Activated CD4-positive, alpha-beta T cell treated with anti-CD3 and anti-CD28 coated beads for 36 hours (primary cell): ENCODE measurements around the gene FBXO30. TPM values are rescaled to one million over a fixed set of nuclear protein-coding genes. Genes with fewer than 3 reads are reported as not detected.

ENCODE experiments used
- ATAC-seq: fragments of 200-7000 bp; cut with Tn5 transposase; one replicate; pipeline ENCODE4 v1.10.0; 2021; ENCODE audit warnings: mild to moderate bottlenecking, moderate library complexity
- CTCF ChIA-PET: fragments of 350-600 bp; sonication (Branson Sonifier 250); formaldehyde crosslinking; loops from one replicate; lab custom pipeline; 2021; ENCODE audit warnings: antibody characterized with exemption; lab: Charles Lee
- POLR2A ChIA-PET: fragments of 350-600 bp; sonication (Branson Sonifier 250); formaldehyde crosslinking; loops from one replicate; lab custom pipeline; 2021; ENCODE audit warnings: antibody characterized with exemption, inconsistent platforms; lab: Charles Lee
- DNase-seq: peaks from one replicate; pipeline ENCODE4 v3.0.0-alpha.2; 2020
- H3K27ac Mint-ChIP-seq: one replicate; pipeline ENCODE4 v1.8.0; 2021; ENCODE audit warnings: mixed read lengths
- H3K27me3 Mint-ChIP-seq: one replicate; pipeline ENCODE4 v1.8.0; 2021; ENCODE audit warnings: mixed read lengths
- H3K36me3 Mint-ChIP-seq: one replicate; pipeline ENCODE4 v1.8.0; 2021; ENCODE audit warnings: low read depth, mixed read lengths
- H3K4me1 Mint-ChIP-seq: one replicate; pipeline ENCODE4 v1.8.0; 2021; ENCODE audit warnings: mixed read lengths
- H3K4me3 Mint-ChIP-seq: one replicate; pipeline ENCODE4 v1.8.0; 2021; ENCODE audit warnings: mild to moderate bottlenecking, moderate library complexity, mixed read lengths
- H3K9me3 Mint-ChIP-seq: one replicate; pipeline ENCODE4 v1.8.0; 2021; ENCODE audit warnings: low read depth, mixed read lengths
- intact Hi-C, 2 experiments: fragments of 100-400 bp; cut with DNase I in 1 of 2; cut with micrococcal nuclease in 1 of 2; formaldehyde crosslinking; loops; one replicate each; pipeline versions ENCODE4 v1.14.2 to v1.15.1; 2022 to 2024; cut with DNase I, micrococcal nuclease
- total RNA-seq, 2 experiments: library from RNA; stranded (reverse); gene quantifications; one replicate each; pipeline ENCODE4 v1.2.3, GENCODE V29; 2021

The FBXO30 gene
- total RNA-seq, 2 experiments from 2014 or later, result 2.3 to 2.8 TPM

DNA sequence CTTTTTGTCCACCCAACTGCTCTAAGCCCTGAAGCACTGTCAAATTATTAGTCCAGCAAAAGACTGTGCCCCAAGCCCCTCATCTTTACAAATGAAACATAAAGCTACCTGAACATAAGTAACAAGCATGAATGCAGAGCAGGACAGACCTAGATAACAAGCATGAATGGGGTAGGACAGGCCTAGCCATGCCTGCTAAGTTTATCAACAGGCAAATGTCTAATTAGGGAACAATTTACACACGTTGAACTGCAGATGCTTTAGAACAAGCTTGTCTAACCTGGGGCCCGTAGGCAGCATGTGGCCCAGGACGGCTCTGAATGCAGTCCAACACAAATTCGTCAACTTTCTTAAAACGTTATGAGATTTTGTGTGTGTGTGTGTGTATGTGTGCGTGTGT, 13.6 kb downstream of the FBXO30 start:
- H3K4me1 Mint-ChIP-seq, result no peaks in the 10 kb centered on the region
- POLR2A ChIA-PET, result no interaction called here
- intact Hi-C loops, result no loop called here
- no peak overlapping the region for H3K27ac Mint-ChIP-seq
- DNase-seq (no peak), ATAC-seq (no peak)
- no peaks in the 10 kb centered on the region for H3K27me3 Mint-ChIP-seq
- CTCF ChIA-PET, result no interaction called here
- H3K4me3 Mint-ChIP-seq, result no peak overlapping the region
- H3K36me3 Mint-ChIP-seq, result peaks cover 40% of the 10 kb centered on the region
- no peaks in the 10 kb centered on the region for H3K9me3 Mint-ChIP-seq

DNA sequence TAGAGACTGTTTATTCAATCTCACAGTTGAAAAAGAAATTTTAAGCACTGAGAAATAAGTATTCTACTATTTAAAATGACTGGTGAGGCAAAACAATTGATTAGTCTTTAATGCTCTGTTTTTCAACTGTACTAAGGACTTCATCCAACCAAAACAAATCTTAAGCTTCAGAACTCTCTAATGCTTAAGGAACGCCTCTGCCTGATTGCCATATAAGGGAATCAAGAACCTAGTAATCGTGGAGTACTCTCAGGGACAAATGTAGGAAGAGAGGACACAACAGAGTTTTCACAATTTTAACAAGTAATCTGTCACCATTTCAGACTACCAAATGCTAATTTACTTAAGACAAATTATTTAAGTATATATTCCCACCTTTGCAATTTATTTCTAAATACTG, 16.1 kb downstream of the FBXO30 start:
- CTCF ChIA-PET, result no interaction called here
- no peak overlapping the region for H3K4me3 Mint-ChIP-seq
- ATAC-seq (no peak), DNase-seq (no peak)
- no peaks in the 10 kb centered on the region for H3K9me3 Mint-ChIP-seq
- no peaks in the 10 kb centered on the region for H3K27me3 Mint-ChIP-seq
- H3K27ac Mint-ChIP-seq, result no peak overlapping the region
- POLR2A ChIA-PET, result no interaction called here
- no peaks in the 10 kb centered on the region for H3K4me1 Mint-ChIP-seq
- H3K36me3 Mint-ChIP-seq, result peaks cover 20% of the 10 kb centered on the region
- intact Hi-C loops, result no loop called here

DNA sequence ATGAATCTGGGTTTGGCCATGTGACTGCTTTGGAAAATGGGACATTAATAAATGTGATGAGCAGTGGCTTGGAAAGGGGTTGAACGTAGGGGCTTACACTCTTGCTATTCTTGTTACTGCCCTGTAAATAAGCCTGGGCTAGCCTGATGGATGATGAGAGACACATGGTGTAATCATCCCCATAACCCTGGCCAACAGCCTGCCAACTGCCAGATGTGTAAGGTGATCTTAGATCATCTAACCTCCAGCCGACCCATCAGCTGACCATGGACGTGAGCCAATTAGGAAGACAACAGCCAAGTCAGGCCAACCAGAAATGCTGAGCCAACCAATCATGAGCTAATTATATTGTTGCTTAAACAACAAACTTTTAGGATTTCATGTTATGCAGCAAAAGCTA, 25.2 kb downstream of the FBXO30 start:
- H3K36me3 Mint-ChIP-seq, result peaks cover 25% of the 10 kb centered on the region
- ATAC-seq, result no peak
- H3K9me3 Mint-ChIP-seq, result peaks cover 18% of the 10 kb centered on the region
- intact Hi-C loops, result no loop called here
- no peak overlapping the region for H3K27ac Mint-ChIP-seq
- H3K4me1 Mint-ChIP-seq, result no peaks in the 10 kb centered on the region
- ChIA-PET CTCF (no interaction called here), POLR2A (no interaction called here)
- no peak overlapping the region for H3K4me3 Mint-ChIP-seq
- no peaks in the 10 kb centered on the region for H3K27me3 Mint-ChIP-seq
- no peak for DNase-seq

DNA sequence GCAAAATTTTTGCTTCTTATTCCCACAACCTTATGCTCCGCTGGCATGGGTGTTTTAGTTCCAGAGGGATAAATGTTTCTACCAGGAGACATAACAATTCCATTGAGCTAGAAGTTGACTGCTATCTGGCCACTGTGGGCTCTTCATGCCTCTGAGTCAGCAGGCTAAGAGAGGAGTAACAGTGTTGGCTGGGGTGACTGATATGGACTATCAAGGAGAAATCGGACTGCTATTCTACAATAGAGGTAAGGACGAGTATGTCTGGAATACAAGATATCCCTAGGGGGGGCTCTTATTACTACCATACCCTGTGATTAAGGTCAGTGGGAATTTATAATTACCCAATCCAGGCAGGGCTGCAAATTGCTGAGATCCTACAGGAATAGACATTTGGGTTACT, 26.9 kb downstream of the FBXO30 start:
- no peaks in the 10 kb centered on the region for H3K4me1 Mint-ChIP-seq
- intact Hi-C loops, result no loop called here
- ATAC-seq, result no peak
- DNase-seq, result no peak
- ChIA-PET CTCF (no interaction called here), POLR2A (no interaction called here)
- no peaks in the 10 kb centered on the region for H3K27me3 Mint-ChIP-seq
- H3K27ac Mint-ChIP-seq, result no peak overlapping the region
- peaks cover 21% of the 10 kb centered on the region for H3K36me3 Mint-ChIP-seq
- peaks cover 18% of the 10 kb centered on the region for H3K9me3 Mint-ChIP-seq
- no peak overlapping the region for H3K4me3 Mint-ChIP-seq

DNA sequence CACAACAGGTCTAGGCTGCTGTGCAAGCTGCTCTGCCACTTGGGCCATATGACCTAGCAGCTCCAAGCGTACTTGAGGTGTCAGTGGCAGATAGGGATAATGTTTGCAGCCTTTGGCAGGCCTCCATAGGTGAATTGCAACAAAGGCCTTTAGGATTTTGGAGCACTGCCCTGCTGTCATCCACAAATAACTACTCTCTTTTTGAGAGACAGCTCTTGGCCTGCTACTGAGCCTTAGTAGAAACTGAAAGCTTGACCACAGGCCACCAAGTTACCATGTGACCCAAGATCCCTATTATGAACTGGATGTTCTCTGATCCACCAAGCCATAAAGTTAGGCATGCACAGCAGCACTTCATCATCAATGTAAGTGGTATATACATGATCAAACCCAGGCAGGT, 29.9 kb downstream of the FBXO30 start:
- H3K36me3 Mint-ChIP-seq, result peaks cover 4% of the 10 kb centered on the region

DNA sequence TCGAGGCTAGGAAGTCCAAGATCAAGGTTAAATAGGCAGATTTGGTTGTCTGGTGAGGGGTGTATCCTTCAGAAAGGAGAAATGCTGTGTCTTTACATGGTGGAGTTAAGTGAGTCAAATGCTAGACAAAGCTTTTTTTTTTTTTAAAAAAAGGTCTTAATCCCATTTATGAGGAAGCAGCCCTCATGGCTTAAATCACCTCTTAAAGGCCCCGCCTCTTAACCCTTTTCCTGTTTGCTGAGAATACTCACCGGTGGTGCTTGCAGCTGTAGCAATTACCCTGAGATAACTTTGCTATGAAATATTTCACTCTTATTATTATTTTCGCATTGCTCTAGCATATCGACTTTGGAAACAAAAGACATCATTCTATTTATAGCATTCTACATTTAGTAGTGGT, 30.8 kb downstream of the FBXO30 start:
- ChIA-PET POLR2A (no interaction called here), CTCF (interaction anchor here (0.6 kb wide), 1 partner anchor 28 kb away, joined by 3 read pairs; no protein-coding TSS in a partner anchor)
- peaks cover 4% of the 10 kb centered on the region for H3K36me3 Mint-ChIP-seq
- no peaks in the 10 kb centered on the region for H3K27me3 Mint-ChIP-seq
- H3K27ac Mint-ChIP-seq, result no peak overlapping the region
- peaks cover 5% of the 10 kb centered on the region for H3K9me3 Mint-ChIP-seq
- ATAC-seq (no peak), DNase-seq (no peak)
- H3K4me3 Mint-ChIP-seq, result no peak overlapping the region
- no peaks in the 10 kb centered on the region for H3K4me1 Mint-ChIP-seq
- intact Hi-C loops, result no loop called here

More for the DNA sequence above, 29.9 kb downstream of the FBXO30 start:
- no peaks in the 10 kb centered on the region for H3K4me1 Mint-ChIP-seq
- CTCF ChIA-PET, result no interaction called here
- POLR2A ChIA-PET, result interaction anchor here (0.5 kb wide), 1 partner anchor 225 kb away, joined by 3 read pairs; no protein-coding TSS in a partner anchor
- intact Hi-C loops, result no loop called here
- H3K27me3 Mint-ChIP-seq, result no peaks in the 10 kb centered on the region
- H3K4me3 Mint-ChIP-seq, result no peak overlapping the region
- DNase-seq, result no peak
- no peak for ATAC-seq
- peaks cover 6% of the 10 kb centered on the region for H3K9me3 Mint-ChIP-seq
- H3K27ac Mint-ChIP-seq, result no peak overlapping the region

DNA sequence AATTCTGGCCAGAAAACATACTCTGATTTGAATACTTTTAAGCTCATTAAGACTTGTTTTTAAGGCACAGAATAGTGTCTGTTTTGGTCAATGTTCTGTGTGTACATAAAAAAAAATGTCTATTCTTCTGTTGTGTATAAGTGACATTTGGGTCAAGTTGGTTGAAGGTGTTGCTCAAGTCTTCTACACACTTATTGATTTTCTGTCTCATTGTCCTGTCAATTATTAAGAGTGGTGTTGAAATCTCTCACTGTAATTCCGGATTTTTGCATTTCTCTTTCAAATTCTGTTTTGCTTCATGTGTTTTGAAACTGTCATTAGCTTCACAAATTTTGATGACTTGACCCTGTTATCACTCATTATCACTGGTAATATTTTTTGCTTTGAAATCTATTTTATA, 41.7 kb downstream of the FBXO30 start:
- no peak overlapping the region for H3K27ac Mint-ChIP-seq
- peaks cover 5% of the 10 kb centered on the region for H3K9me3 Mint-ChIP-seq
- no peak for ATAC-seq
- ChIA-PET CTCF (no interaction called here), POLR2A (no interaction called here)
- no peaks in the 10 kb centered on the region for H3K27me3 Mint-ChIP-seq
- no peaks in the 10 kb centered on the region for H3K4me1 Mint-ChIP-seq
- no peak overlapping the region for H3K4me3 Mint-ChIP-seq
- no peak for DNase-seq
- intact Hi-C loops, result no loop called here
- no peaks in the 10 kb centered on the region for H3K36me3 Mint-ChIP-seq

DNA sequence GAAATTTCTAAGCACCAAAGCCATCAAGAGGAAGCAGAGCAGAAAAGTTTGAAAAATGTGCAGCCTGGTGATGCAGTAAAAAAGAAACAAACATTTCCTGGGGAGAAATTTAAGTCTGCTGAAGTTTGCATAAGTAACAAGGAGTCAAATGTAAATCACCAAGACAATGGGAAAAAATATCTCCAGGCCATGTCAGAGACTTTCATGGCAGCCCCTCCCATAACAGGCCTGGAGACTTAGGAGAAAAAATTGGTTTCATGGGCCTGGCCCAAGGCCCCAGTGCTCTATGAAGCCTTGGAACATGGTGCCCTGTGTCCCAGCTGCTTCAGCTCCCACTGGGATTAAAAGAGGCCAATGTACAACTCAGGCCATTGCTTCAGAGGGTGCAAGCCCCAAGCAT, 49.1 kb downstream of the FBXO30 start:
- Mint-ChIP-seq H3K9me3 (peaks cover 1% of the 10 kb centered on the region), H3K27ac (no peak overlapping the region), H3K4me1 (no peaks in the 10 kb centered on the region), H3K4me3 (no peak overlapping the region), H3K27me3 (no peaks in the 10 kb centered on the region), H3K36me3 (no peaks in the 10 kb centered on the region)
- ATAC-seq (no peak), DNase-seq (no peak)
- ChIA-PET CTCF (interaction anchor here (0.5 to 0.7 kb wide), 2 partner anchors 1510 to 1951 kb away, joined by 3 read pairs; no protein-coding TSS in a partner anchor), POLR2A (no interaction called here)
- intact Hi-C loops, result no loop called here

DNA sequence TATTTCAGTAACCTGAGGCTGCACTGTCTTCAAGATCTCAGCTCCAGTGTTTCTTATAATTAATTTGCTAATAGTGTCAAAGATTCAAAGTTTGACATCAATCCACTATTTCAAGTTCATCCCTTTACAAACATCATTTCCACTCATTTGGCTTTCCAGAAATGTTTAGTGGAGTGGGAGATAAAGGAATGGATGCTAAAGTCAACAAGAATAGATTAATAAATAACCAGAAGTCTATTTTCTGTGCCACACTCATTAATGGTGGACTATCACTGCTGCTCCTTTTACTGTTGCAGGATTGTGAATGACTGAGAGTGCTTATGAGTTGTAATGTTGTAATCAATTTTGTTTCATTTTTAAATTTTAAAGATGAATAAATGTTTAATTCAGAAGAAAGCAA, 50.9 kb downstream of the FBXO30 start:
- CTCF ChIA-PET, result no interaction called here
- Mint-ChIP-seq H3K4me1 (no peaks in the 10 kb centered on the region), H3K27me3 (peaks cover 2% of the 10 kb centered on the region), H3K27ac (no peak overlapping the region), H3K4me3 (no peak overlapping the region), H3K36me3 (no peaks in the 10 kb centered on the region), H3K9me3 (no peaks in the 10 kb centered on the region)
- DNase-seq (no peak), ATAC-seq (no peak)
- intact Hi-C loops, result no loop called here
- POLR2A ChIA-PET, result no interaction called here

DNA sequence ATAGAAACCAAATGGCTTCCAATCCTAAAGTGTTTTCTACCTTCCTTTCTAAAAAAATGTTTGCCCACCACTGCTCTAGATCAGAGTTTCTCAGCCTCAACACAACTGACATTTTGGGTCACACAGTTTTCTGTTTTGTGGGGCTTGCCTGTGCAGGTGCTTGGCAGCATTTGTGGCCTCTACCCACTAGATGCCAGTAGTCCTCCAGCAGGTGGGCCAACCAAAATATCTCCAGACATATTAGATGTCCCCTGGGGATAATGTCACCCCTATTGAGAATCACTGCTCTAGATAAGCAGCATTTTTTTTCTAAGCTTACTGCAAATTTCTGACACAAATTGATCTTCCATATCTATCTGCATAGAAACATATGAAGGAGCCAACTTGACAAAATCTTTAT, 53.0 kb downstream of the FBXO30 start:
- no peak overlapping the region for H3K4me3 Mint-ChIP-seq

DNA sequence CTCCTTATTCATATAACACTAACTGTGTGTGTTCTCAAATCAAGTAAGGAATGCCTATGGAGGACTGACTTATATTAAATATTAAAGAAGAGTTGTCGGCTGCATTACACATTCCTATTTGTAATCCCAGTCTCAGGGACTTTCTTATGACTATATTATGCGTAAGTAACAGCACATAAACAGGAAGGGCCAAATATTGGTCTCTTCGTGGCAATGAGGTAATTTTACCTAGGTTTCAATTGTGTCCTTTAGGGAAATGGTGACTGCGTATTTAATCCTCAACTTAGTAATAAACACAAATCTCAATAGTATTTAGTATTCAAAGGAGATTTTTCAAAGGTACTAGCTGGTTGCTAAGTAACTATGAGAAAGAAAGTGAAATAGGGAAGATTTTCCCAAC, 56.5 kb downstream of the FBXO30 start:
- H3K9me3 Mint-ChIP-seq, result no peaks in the 10 kb centered on the region
- no peak overlapping the region for H3K4me3 Mint-ChIP-seq
- ATAC-seq (no peak), DNase-seq (no peak)
- intact Hi-C loops, result no loop called here
- no peaks in the 10 kb centered on the region for H3K36me3 Mint-ChIP-seq
- no peak overlapping the region for H3K27ac Mint-ChIP-seq
- CTCF ChIA-PET, result no interaction called here
- no peaks in the 10 kb centered on the region for H3K4me1 Mint-ChIP-seq
- peaks cover 4% of the 10 kb centered on the region for H3K27me3 Mint-ChIP-seq
- POLR2A ChIA-PET, result no interaction called here

More for the DNA sequence above, 53.0 kb downstream of the FBXO30 start:
- DNase-seq (peak; percentile 8), ATAC-seq (no peak)
- ChIA-PET CTCF (interaction anchor here (0.6 to 1.1 kb wide), 3 partner anchors 9 to 19 kb away, joined by 3 read pairs; no protein-coding TSS in a partner anchor), POLR2A (no interaction called here)
- Mint-ChIP-seq H3K4me1 (no peaks in the 10 kb centered on the region), H3K9me3 (no peaks in the 10 kb centered on the region), H3K27me3 (peaks cover 2% of the 10 kb centered on the region), H3K36me3 (no peaks in the 10 kb centered on the region), H3K27ac (no peak overlapping the region)
- intact Hi-C loops, result no loop called here

DNA sequence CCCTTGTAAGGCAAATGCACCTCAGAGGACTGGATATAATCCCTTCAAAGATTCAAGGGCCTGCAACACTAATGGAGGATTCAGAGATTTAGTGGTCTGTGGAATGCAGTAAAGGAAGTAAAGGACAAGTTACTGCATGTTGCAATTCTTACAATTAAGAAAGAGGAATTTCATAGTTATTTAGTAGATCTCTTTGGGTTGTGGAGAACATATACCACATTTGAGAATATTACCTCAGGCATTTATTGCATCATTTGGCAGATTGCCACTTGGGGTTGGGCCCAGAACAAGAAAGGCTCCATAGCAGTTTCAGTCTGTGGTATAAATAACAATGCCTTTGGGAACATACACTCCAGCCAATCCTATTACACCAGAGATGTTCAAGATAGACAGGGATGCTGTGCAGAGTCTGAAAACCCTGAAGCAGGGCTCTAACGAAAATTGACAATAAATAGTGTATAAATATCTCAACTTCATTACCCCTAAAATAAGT, 58.4 kb downstream of the FBXO30 start:
- intact Hi-C loops, result no loop called here
- POLR2A ChIA-PET, result no interaction called here
- DNase-seq (no peak), ATAC-seq (no peak)
- Mint-ChIP-seq H3K27ac (no peak overlapping the region), H3K4me3 (no peak overlapping the region), H3K9me3 (no peaks in the 10 kb centered on the region), H3K27me3 (peaks cover 4% of the 10 kb centered on the region), H3K4me1 (no peaks in the 10 kb centered on the region), H3K36me3 (no peaks in the 10 kb centered on the region)
- CTCF ChIA-PET, result no interaction called here
